SK-N-SH (cell line): Measurements from ENCODE around the gene ABR. TPM values are rescaled to one million over a fixed set of nuclear protein-coding genes. Genes with fewer than 3 reads are reported as not detected.

Experiments used
- CTCF ChIA-PET: fragments of 300-600, 350-600 bp; formaldehyde crosslinking; extraction: SDS; loops from one replicate; lab custom pipeline; 2021; lab: Yijun Ruan, JAX
- POLR2A ChIA-PET: fragments of 350-600 bp; sonication (Branson Sonifier 250); formaldehyde crosslinking; extraction: SDS; loops from one replicate; lab custom pipeline; 2020; ENCODE audit warnings: antibody characterized with exemption, inconsistent platforms; lab: Yijun Ruan, JAX
- DNase-seq: peaks from one replicate; pipeline ENCODE4 v3.0.0; 2012
- H2AFZ ChIP-seq: fragments of 200-600 bp; sonication (generic); 2 replicates; pipeline ENCODE4 v1.8.1; 2016; ENCODE audit warnings: antibody characterized with exemption, mild to moderate bottlenecking, low read depth
- H3F3A ChIP-seq: fragments of 200-600 bp; sonication (generic); replicated peaks from 2 replicates; pipeline ENCODE3; 2016; ENCODE audit warnings: antibody characterized with exemption, mild to moderate bottlenecking; ENCODE audit not compliant: insufficient read depth
- H3K27ac ChIP-seq, 2 experiments: fragments of 200-500 bp in 1 of 2; fragments of 200-600 bp in 1 of 2; sonication (Bioruptor generic) in 1 of 2; sonication (generic), shearing (Covaris generic) in 1 of 2; 2 replicates each; pipeline versions ENCODE4 v1.5.1 to v1.6.1; 2014 to 2016; ENCODE audit warnings: low read depth in 2 of 2, inconsistent platforms in 1 of 2, low read length in 1 of 2, mild to moderate bottlenecking in 1 of 2, mixed read lengths in 1 of 2
- H3K27me3 ChIP-seq: fragments of 200-600 bp; sonication (generic), shearing (Covaris generic); 2 replicates; pipeline ENCODE4 v1.6.1; 2016; ENCODE audit warnings: mixed run types; ENCODE audit not compliant: insufficient read depth
- H3K36me3 ChIP-seq, 2 experiments: fragments of 200-500 bp in 1 of 2; fragments of 200-600 bp in 1 of 2; sonication (Bioruptor generic) in 1 of 2; sonication (generic) in 1 of 2; replicated peaks in 1 of 2; 2 replicates each; pipeline versions ENCODE3 to v1.5.1; 2014 to 2016; ENCODE audit warnings: low read length in 1 of 2, mild to moderate bottlenecking in 1 of 2; ENCODE audit not compliant: insufficient read depth in 2 of 2, control insufficient read depth in 1 of 2
- H3K4me1 ChIP-seq, 2 experiments: fragments of 200-500 bp in 1 of 2; fragments of 200-600 bp in 1 of 2; sonication (Bioruptor generic) in 1 of 2; sonication (generic), shearing (Covaris generic) in 1 of 2; 2 replicates each; pipeline versions ENCODE4 v1.5.1 to v1.6.1; 2014 to 2016; ENCODE audit warnings: low read depth in 1 of 2, low read length in 1 of 2, mixed run types in 1 of 2; ENCODE audit not compliant: insufficient read depth in 2 of 2, control insufficient read depth in 1 of 2
- H3K4me2 ChIP-seq: fragments of 200-600 bp; sonication (generic), shearing (Covaris generic); 2 replicates; pipeline ENCODE4 v1.6.1; 2017; ENCODE audit warnings: mixed run types
- H3K4me3 ChIP-seq, 2 experiments: fragments of 200-500 bp in 1 of 2; fragments of 200-600 bp in 1 of 2; sonication (Bioruptor generic) in 1 of 2; sonication (generic), shearing (Covaris generic) in 1 of 2; 2 replicates each; pipeline versions ENCODE4 v1.5.1 to v1.8.1; 2014 to 2016; ENCODE audit warnings: low read depth in 2 of 2, inconsistent platforms in 1 of 2, low read length in 1 of 2, mild to moderate bottlenecking in 1 of 2, mixed read lengths in 1 of 2, moderate library complexity in 1 of 2
- H3K79me2 ChIP-seq: fragments of 200-600 bp; sonication (generic); 2 replicates; pipeline ENCODE4 v1.8.1; 2017; ENCODE audit warnings: mild to moderate bottlenecking; ENCODE audit not compliant: insufficient read depth
- H3K9ac ChIP-seq: fragments of 200-600 bp; sonication (generic); 2 replicates; pipeline ENCODE4 v1.6.1; 2017; ENCODE audit warnings: mixed run types
- H3K9me2 ChIP-seq: fragments of 200-600 bp; sonication (generic); 2 replicates; pipeline ENCODE4 v1.6.1; 2017; ENCODE audit warnings: mixed run types
- H3K9me3 ChIP-seq: fragments of 200-600 bp; sonication (generic); 2 replicates; pipeline ENCODE4 v1.6.1; 2017; ENCODE audit warnings: mixed run types, mild to moderate bottlenecking, moderate library complexity
- H4K20me1 ChIP-seq: fragments of 200-600 bp; sonication (generic); 2 replicates; pipeline ENCODE4 v1.6.1; 2017; ENCODE audit warnings: mild to moderate bottlenecking, mixed run types; ENCODE audit not compliant: insufficient read depth
- CTCF ChIP-seq: fragments of 200-600 bp; sonication (generic); IDR thresholded peaks from 2 replicates; pipeline ENCODE4 v1.6.1; 2017; ENCODE audit warnings: antibody characterized with exemption, mild to moderate bottlenecking, moderate library complexity
- ELF1 ChIP-seq: IDR thresholded peaks from 2 replicates; pipeline ENCODE4 v1.4.0; 2012
- EP300 ChIP-seq, 2 experiments: IDR thresholded peaks; 2 replicates each; pipeline versions ENCODE4 v1.4.0 to v1.6.1; 2012; ENCODE audit warnings: borderline replicate concordance in 1 of 2, low read depth in 1 of 2, low read length in 1 of 2
- EZH2phosphoT487 ChIP-seq: fragments of 200-600 bp; sonication (generic); IDR thresholded peaks from 2 replicates; pipeline ENCODE4 v1.6.1; 2017; ENCODE audit warnings: low read depth, mixed run types, mild to moderate bottlenecking, antibody characterized with exemption, moderate library complexity, borderline replicate concordance
- FOXJ3 ChIP-seq: sonication (generic); formaldehyde crosslinking; IDR thresholded peaks from 2 replicates; pipeline ENCODE4 v1.5.1; 2020; ENCODE audit warnings: mild to moderate bottlenecking, missing genetic modification reagents
- FOXM1 ChIP-seq: IDR thresholded peaks from 2 replicates; pipeline ENCODE4 v1.4.0; 2012; ENCODE audit warnings: low read depth, mild to moderate bottlenecking
- GATA2 ChIP-seq: sonication (generic); formaldehyde crosslinking; IDR thresholded peaks from 2 replicates; pipeline ENCODE4 v1.5.0; 2020; ENCODE audit warnings: mild to moderate bottlenecking, missing genetic modification reagents
- MAX ChIP-seq: IDR thresholded peaks from 2 replicates; pipeline ENCODE4 v1.4.0; 2012; ENCODE audit warnings: low read depth
- MEF2A ChIP-seq: IDR thresholded peaks from 2 replicates; pipeline ENCODE4 v1.4.0; 2012; ENCODE audit warnings: low read depth, borderline replicate concordance
- NFIC ChIP-seq: IDR thresholded peaks from 2 replicates; pipeline ENCODE4 v1.4.0; 2012; ENCODE audit warnings: borderline replicate concordance
- POLR2AphosphoS5 ChIP-seq: IDR thresholded peaks from 2 replicates; pipeline ENCODE4 v1.6.1; 2012; ENCODE audit warnings: low read depth, low read length
- RAD21 ChIP-seq: IDR thresholded peaks from 2 replicates; pipeline ENCODE4 v1.6.1; 2012; ENCODE audit warnings: mild to moderate bottlenecking, low read length
- RCOR1 ChIP-seq: fragments of 150-350 bp; IDR thresholded peaks from 2 replicates; pipeline ENCODE4 v1.6.1; 2017; ENCODE audit warnings: antibody characterized with exemption, low read length
- REST ChIP-seq: IDR thresholded peaks from 2 replicates; pipeline ENCODE4 v1.6.1; 2012; ENCODE audit warnings: mild to moderate bottlenecking, low read depth, low read length, moderate library complexity
- RXRA ChIP-seq: IDR thresholded peaks from 2 replicates; pipeline ENCODE4 v1.4.0; 2012; ENCODE audit warnings: low read depth, mild to moderate bottlenecking, borderline replicate concordance
- SMC3 ChIP-seq: IDR thresholded peaks from 2 replicates; pipeline ENCODE4 v1.6.1; 2012; ENCODE audit warnings: low read depth, low read length, improper control_type of control experiment
- TAF1 ChIP-seq: IDR thresholded peaks from 2 replicates; pipeline ENCODE4 v1.6.1; 2012; ENCODE audit warnings: low read depth, mild to moderate bottlenecking, low read length, moderate library complexity, borderline replicate concordance
- TCF12 ChIP-seq: IDR thresholded peaks from 2 replicates; pipeline ENCODE4 v1.4.0; 2012
- USF1 ChIP-seq: IDR thresholded peaks from 2 replicates; pipeline ENCODE4 v1.4.0; 2012; ENCODE audit warnings: low read depth, borderline replicate concordance
- YY1 ChIP-seq: IDR thresholded peaks from 2 replicates; pipeline ENCODE4 v1.4.0; 2012; ENCODE audit warnings: low read depth, mild to moderate bottlenecking
- WGBS: methylation state at CpG from one replicate; pipeline ENCODE4 v1.1.6; 2017; ENCODE audit warnings: low lambda C conversion rate; 5-methylcytosine and 5-hydroxymethylcytosine counted together
- polyA plus RNA-seq, 3 experiments: library from polyadenylated mRNA; depleted of rRNA; stranded (reverse); fragments of >200 nt; gene quantifications; 2 replicates each; pipeline ENCODE4 v1.2.3, GENCODE V29; 2012

The ABR gene
- polyA plus RNA-seq, 1 of the 3 experiments (the other 2 are of a cell fraction): 117 TPM

- Histone ChIP-seq H3K27me3 (no peaks in the 10 kb centered on the region), H3K9me2 (no peaks in the 10 kb centered on the region), H3K36me3 (no peaks in the 10 kb centered on the region), H3K9ac (no peak overlapping the region), H3F3A (no peaks in the 10 kb centered on the region), H3K4me1 (peaks cover 0 to 34% of the 10 kb centered on the region in 2 experiments; a peak in 1 of 4 replicates), H3K4me3 (no peak overlapping the region), H3K9me3 (no peaks in the 10 kb centered on the region), H4K20me1 (0 out of 2 replicates have a peak, but pooled peaks cover 5% of the 10 kb centered on the region), H3K27ac (no peak overlapping the region), H3K79me2 (no peaks in the 10 kb centered on the region), H3K4me2 (no peak overlapping the region), H2AFZ (no peak overlapping the region)
- WGBS: 86% methylated on average over 12 of the region's 14 CpGs
- TF ChIP-seq FOXM1 (no peak), SMC3 (no peak), GATA2 (CRISPR knock-in tag) (no peak), POLR2AphosphoS5 (no peak), RAD21 (no peak), CTCF (no peak), MAX (no peak), NFIC (no peak), RCOR1 (no peak), YY1 (no peak), USF1 (no peak), TAF1 (no peak), RXRA (no peak), ELF1 (no peak), REST (no peak), EP300 (IDR thresholded peaks at IDR 0.05; ENCODE audit: borderline replicate concordance in 1 of 2, low read depth in 1 of 2, low read length in 1 of 2) (no peak), EZH2phosphoT487 (no peak), TCF12 (no peak), FOXJ3 (no peak), MEF2A (no peak)
- POLR2A ChIA-PET: no interaction called here
- no peak for DNase-seq
- CTCF ChIA-PET: interaction anchor here (1.2 to 2.5 kb wide), 3 partner anchors 9 to 123 kb away, joined by 4 to 24 read pairs (median 4); no protein-coding TSS in a partner anchor
These were observed 2.0 kb upstream of the ABR start for GRCh38 chr17:1181753-1182137.
